Panc1 (cell line): ENCODE results near the gene CDC16. TPM values are rescaled to one million over a fixed set of nuclear protein-coding genes. Genes with fewer than 3 reads are reported as not detected.

ENCODE experiments used
- ATAC-seq: fragments of 200-7000 bp; cut with Tn5 transposase; 2 replicates; pipeline ENCODE4 v1.9.1; 2020; ENCODE audit warnings: mild to moderate bottlenecking, moderate library complexity
- BruUV-seq: library from RNA; stranded (reverse); fragments of 400-500 nt; replicated peaks from 2 replicates; lab custom pipeline; 2021; lab: Mats Ljungman, UMichigan
- CTCF ChIA-PET: fragments of 300-600 bp; sonication (Branson Sonifier 250); formaldehyde crosslinking; loops from one replicate; lab custom pipeline; 2022; ENCODE audit warnings: antibody characterized with exemption; lab: Charles Lee
- POLR2A ChIA-PET: fragments of 300-600 bp; sonication (Branson Sonifier 250); formaldehyde crosslinking; loops from one replicate; lab custom pipeline; 2022; ENCODE audit warnings: antibody characterized with exemption; lab: Charles Lee
- DNase-seq: peaks from one replicate; pipeline ENCODE4 v3.0.0-alpha.2; 2010; ENCODE audit warnings: low read depth, low spot score
- H3K27ac ChIP-seq: 2 replicates; pipeline ENCODE4 v1.5.1; 2011; ENCODE audit warnings: mild to moderate bottlenecking, low read length, inconsistent platforms
- H3K27me3 ChIP-seq: fragments of 200-500 bp; sonication (Bioruptor generic); 2 replicates; pipeline ENCODE4 v1.6.0; 2014; ENCODE audit warnings: low read length, inconsistent platforms; ENCODE audit not compliant: control insufficient read depth, insufficient read depth
- H3K36me3 ChIP-seq: fragments of 200-500 bp; sonication (Bioruptor generic); 2 replicates; pipeline ENCODE4 v1.5.1; 2014; ENCODE audit warnings: inconsistent platforms, mild to moderate bottlenecking, low read length, moderate library complexity; ENCODE audit not compliant: control insufficient read depth, insufficient read depth
- H3K4me1 ChIP-seq: 2 replicates; pipeline ENCODE4 v1.5.1; 2011; ENCODE audit warnings: inconsistent platforms, mild to moderate bottlenecking, low read length, moderate library complexity; ENCODE audit not compliant: control insufficient read depth, insufficient read depth
- H3K4me3 ChIP-seq, 2 experiments: 2 replicates each; pipeline ENCODE4 v1.5.1; 2011 to 2012; ENCODE audit warnings: low read depth in 2 of 2, low read length in 2 of 2, mild to moderate bottlenecking in 2 of 2, inconsistent platforms in 1 of 2, moderate library complexity in 1 of 2
- H3K9me3 ChIP-seq: fragments of 200-500 bp; sonication (Bioruptor generic); 2 replicates; pipeline ENCODE4 v1.5.1; 2014; ENCODE audit warnings: low read depth, mild to moderate bottlenecking, inconsistent platforms, low read length, moderate library complexity; ENCODE audit not compliant: control insufficient read depth, insufficient read depth
- CTCF ChIP-seq: fragments of 450-650 bp; IDR thresholded peaks from 2 replicates; pipeline ENCODE4 v1.5.1; 2017; ENCODE audit warnings: mild to moderate bottlenecking
- POLR2AphosphoS5 ChIP-seq: IDR thresholded peaks from 2 replicates; pipeline ENCODE4 v1.6.1; 2012; ENCODE audit warnings: mild to moderate bottlenecking, low read depth, low read length, moderate library complexity
- REST ChIP-seq, 2 experiments: IDR thresholded peaks; 2 replicates each; pipeline ENCODE4 v1.6.1; 2011 to 2012; ENCODE audit warnings: low read depth in 2 of 2, control low read depth in 1 of 2, low read length in 1 of 2, mild to moderate bottlenecking in 1 of 2, moderate library complexity in 1 of 2; ENCODE audit not compliant: insufficient read depth in 1 of 2
- SIN3A ChIP-seq: IDR thresholded peaks from 2 replicates; pipeline ENCODE4 v1.6.1; 2012; ENCODE audit warnings: low read depth, mild to moderate bottlenecking, low read length, moderate library complexity, borderline replicate concordance; ENCODE audit not compliant: insufficient read depth
- TCF7L2 ChIP-seq: IDR thresholded peaks from 2 replicates; pipeline ENCODE4 v1.6.1; 2011; ENCODE audit warnings: mild to moderate bottlenecking, low read depth, low read length, inconsistent platforms
- in situ Hi-C: cut with HindIII; loops from 2 replicates; pipeline ENCODE4 v1.10.0; 2016; ENCODE audit warnings: low sequenced_read_pairs, low pct_unique_long_range_greater_than_20kb
- intact Hi-C: fragments of 100-400 bp; cut with micrococcal nuclease; formaldehyde crosslinking; loops from one replicate; pipeline ENCODE4 v1.10.0; 2022; ENCODE audit not compliant: unreplicated experiment
- total RNA-seq: library from RNA; stranded (reverse); gene quantifications from one replicate; pipeline ENCODE4 v1.2.1, GENCODE V29; 2021; ENCODE audit not compliant: unreplicated experiment

The CDC16 gene
- total RNA-seq, 1 experiment from 2014 or later, result 51.8 TPM

GRCh38 chr13:114288157-114288591, 53.5 kb downstream of the CDC16 start:
- H3K4me3 ChIP-seq, result no peak overlapping the region
- H3K36me3 ChIP-seq, result peaks cover 3% of the 10 kb centered on the region; the same call in 1 of the 2 replicates
- DNase-seq (no peak), ATAC-seq (no peak)
- BruUV-seq, result no TSS peak
- no peak for TF ChIP-seq CTCF
- TF ChIP-seq POLR2AphosphoS5, result no peak
- peaks cover 3% of the 10 kb centered on the region; the same call in 1 of the 2 replicates for H3K4me1 ChIP-seq
- H3K27me3 ChIP-seq, result no peaks in the 10 kb centered on the region
- intact Hi-C loops (no loop called here), in situ Hi-C loops (no loop called here)
- CTCF ChIA-PET, result no interaction called here
- H3K9me3 ChIP-seq, result no peaks in the 10 kb centered on the region
- POLR2A ChIA-PET, result no interaction called here
- no peak overlapping the region for H3K27ac ChIP-seq

GRCh38 chr13:114296448-114296847, 61.8 kb downstream of the CDC16 start:
- BruUV-seq, result no TSS peak
- no peak for TF ChIP-seq TCF7L2
- no peak for TF ChIP-seq SIN3A
- TF ChIP-seq POLR2AphosphoS5, result no peak
- TF ChIP-seq CTCF, result no peak
- no peak for TF ChIP-seq REST (IDR thresholded peaks at IDR 0.05; ENCODE audit: insufficient read depth in 1 of 2, low read depth in 2 of 2, low read length in 1 of 2)
- H3K4me3 ChIP-seq, result no peak overlapping the region
- H3K36me3 ChIP-seq, result no peaks in the 10 kb centered on the region
- CTCF ChIA-PET, result no interaction called here
- no peak for ATAC-seq
- no peaks in the 10 kb centered on the region for H3K4me1 ChIP-seq
- no peaks in the 10 kb centered on the region for H3K9me3 ChIP-seq
- in situ Hi-C loops (no loop called here), intact Hi-C loops (no loop called here)
- POLR2A ChIA-PET, result no interaction called here
- no peak overlapping the region for H3K27ac ChIP-seq
- H3K27me3 ChIP-seq, result no peaks in the 10 kb centered on the region
- no peak for DNase-seq
